ENCODE data around the gene NTN5. TPM values are rescaled to one million over a fixed set of nuclear protein-coding genes. Genes with fewer than 3 reads are reported as not detected.

NTN5 gene
- total and polyA plus RNA-seq, 9 of the 15 experiments (the other 6 are each of a cell fraction or from before 2014, with no cell fraction given): not detected

- FAIRE-seq: no peak
- POLR2A ChIA-PET: interaction anchor here (0.6 kb wide), 1 partner anchor 1126 kb away, joined by 4 read pairs; no protein-coding TSS in a partner anchor
These were observed 751 bp upstream of the NTN5 start for GRCh38 chr19:48673436-48674100.

More at GRCh38 chr19:48673436-48674100, 751 bp upstream of the NTN5 start:
- Histone ChIP-seq H3K27me3 (ENCODE audit: control insufficient read depth in 2 of 2, insufficient read depth in 2 of 2, low read length in 2 of 2) (no peaks in the 10 kb centered on the region), H4K20me1 (replicated peaks; ENCODE audit: control insufficient read depth, insufficient read depth, low read length) (no peaks in the 10 kb centered on the region), H3K36me3 (ENCODE audit: control insufficient read depth, insufficient read depth, low read length) (no peaks in the 10 kb centered on the region), H3K4me1 (replicated peaks in 1 of 2; ENCODE audit: control insufficient read depth in 2 of 2, insufficient read depth in 2 of 2, low read length in 2 of 2) (peaks cover 11 to 54% of the 10 kb centered on the region in 2 experiments; a peak in 4 of 5 replicates), H3K9ac (ENCODE audit: insufficient read depth in 1 of 2, low read depth in 2 of 2, low read length in 2 of 2) (peak overlapping the region in 1 of 2 experiments; percentile 60; a peak in 1 of 4 replicates), H3K27ac (ENCODE audit: extremely low read depth, low read depth, low read length) (no peak overlapping the region), H2AFZ (ENCODE audit: low read depth, low read length) (no peak overlapping the region), H3K9me3 (replicated peaks; ENCODE audit: control insufficient read depth, insufficient read depth, low read depth, low read length) (no peaks in the 10 kb centered on the region), H3K9me1 (ENCODE audit: control insufficient read depth, insufficient read depth, low read length) (no peaks in the 10 kb centered on the region), H3K4me3 (no peak overlapping the region), H3K79me2 (ENCODE audit: control insufficient read depth, insufficient read depth, low read length) (no peaks in the 10 kb centered on the region), H3K4me2 (ENCODE audit: insufficient read depth, low read length) (no peak overlapping the region)
- BruUV-seq (replicated peaks): no TSS peak
- intact Hi-C loops (cut with micrococcal nuclease): loop anchor here (2.0 kb wide), 1 partner anchor 41 kb away; no protein-coding TSS in a partner anchor
- no peak for ATAC-seq
- 47% methylated on average over 22 of the region's 25 CpGs for WGBS (ENCODE audit: insufficient coverage, low coverage, missing lambda C conversion rate)
- in situ Hi-C loops (cut with MboI): no loop called here
- CTCF ChIA-PET (ENCODE audit: low intra/inter-chr PET ratio): no interaction called here
- no peak for DNase-seq (ENCODE audit: extremely low read depth in 1 of 4, low spot score in 3 of 4)
- TF ChIP-seq ZNF24 (IDR thresholded peaks at IDR 0.05) (no peak), KLF10 (CRISPR knock-in tag; IDR thresholded peaks at IDR 0.05) (no peak), WHSC1 (IDR thresholded peaks at IDR 0.05; ENCODE audit: low read length) (no peak), THAP7 (CRISPR knock-in tag; IDR thresholded peaks at IDR 0.05) (no peak), FOXK1 (CRISPR knock-in tag; IDR thresholded peaks at IDR 0.05; ENCODE audit: borderline replicate concordance) (no peak)
